Mesenchymal stem cell (in vitro differentiated cells and primary cell): ENCODE results near the gene ASTN2.

Experiments used
- DNase-seq: peaks from one replicate; pipeline ENCODE4 v3.0.0-alpha.2; 2013
- H2AFZ ChIP-seq: one replicate; pipeline ENCODE4 v1.6.1; 2013; ENCODE audit warnings: low read depth, mild to moderate bottlenecking, control low read depth, inconsistent platforms, low read length, moderate library complexity
- H2AK5ac ChIP-seq: 2 replicates; pipeline ENCODE4 v1.6.1; 2013; ENCODE audit warnings: low read length, moderate library complexity, mild to moderate bottlenecking, inconsistent platforms; ENCODE audit not compliant: severe bottlenecking
- H2BK120ac ChIP-seq: one replicate; pipeline ENCODE4 v1.6.1; 2013; ENCODE audit warnings: low read depth, mild to moderate bottlenecking, inconsistent platforms, low read length, moderate library complexity
- H2BK12ac ChIP-seq, 2 experiments: one replicate each; pipeline ENCODE4 v1.6.1; 2013; ENCODE audit warnings: inconsistent platforms in 2 of 2, low read length in 2 of 2, mild to moderate bottlenecking in 2 of 2, moderate library complexity in 2 of 2, control low read depth in 1 of 2
- H2BK15ac ChIP-seq: one replicate; pipeline ENCODE4 v1.6.1; 2013; ENCODE audit warnings: mild to moderate bottlenecking, low read depth, inconsistent platforms; ENCODE audit not compliant: poor library complexity, severe bottlenecking
- H2BK5ac ChIP-seq: 2 replicates; pipeline ENCODE4 v1.6.1; 2013; ENCODE audit warnings: low read depth, mild to moderate bottlenecking, low read length, control low read depth, inconsistent platforms; ENCODE audit not compliant: poor library complexity, severe bottlenecking
- H3K14ac ChIP-seq, 2 experiments: one replicate each; pipeline ENCODE4 v1.6.1; 2013; ENCODE audit warnings: inconsistent platforms in 2 of 2, low read length in 2 of 2, control low read depth in 1 of 2, mild to moderate bottlenecking in 1 of 2, moderate library complexity in 1 of 2
- H3K18ac ChIP-seq, 2 experiments: one replicate each; pipeline ENCODE4 v1.6.1; 2013; ENCODE audit warnings: inconsistent platforms in 2 of 2, low read length in 2 of 2, control low read depth in 1 of 2, low read depth in 1 of 2, mild to moderate bottlenecking in 1 of 2
- H3K23ac ChIP-seq, 2 experiments: one replicate each; pipeline ENCODE4 v1.6.1; 2013; ENCODE audit warnings: inconsistent platforms in 2 of 2, low read length in 2 of 2, mild to moderate bottlenecking in 2 of 2, moderate library complexity in 2 of 2, control low read depth in 1 of 2
- H3K27ac ChIP-seq: 2 replicates; pipeline ENCODE4 v1.5.1; 2013; ENCODE audit warnings: mild to moderate bottlenecking, moderate library complexity, low read length, control low read depth, inconsistent platforms; ENCODE audit not compliant: poor library complexity, severe bottlenecking
- H3K27me3 ChIP-seq, 2 experiments: 2 replicates each; pipeline versions ENCODE4 v1.6.1 to v1.7.0; 2013; ENCODE audit warnings: low read length in 2 of 2, mild to moderate bottlenecking in 2 of 2, moderate library complexity in 2 of 2, control low read depth in 1 of 2, inconsistent platforms in 1 of 2; ENCODE audit not compliant: control insufficient read depth in 1 of 2, insufficient read depth in 1 of 2
- H3K36me3 ChIP-seq, 2 experiments: 2 replicates each; pipeline versions ENCODE4 v1.6.1 to v1.7.0; 2013; ENCODE audit warnings: low read length in 2 of 2, control low read depth in 1 of 2, inconsistent platforms in 1 of 2, low read depth in 1 of 2, mild to moderate bottlenecking in 1 of 2; ENCODE audit not compliant: insufficient read depth in 2 of 2, control insufficient read depth in 1 of 2
- H3K4ac ChIP-seq, 2 experiments: one replicate each; pipeline ENCODE4 v1.6.1; 2013; ENCODE audit warnings: inconsistent platforms in 2 of 2, low read length in 2 of 2, mild to moderate bottlenecking in 2 of 2, moderate library complexity in 2 of 2, control low read depth in 1 of 2, low read depth in 1 of 2
- H3K4me1 ChIP-seq: 2 replicates; pipeline ENCODE4 v1.6.1; 2013; ENCODE audit warnings: low read depth, low read length, control low read depth; ENCODE audit not compliant: control insufficient read depth, insufficient read depth
- H3K4me2 ChIP-seq: 2 replicates; pipeline ENCODE4 v1.6.1; 2013; ENCODE audit warnings: low read length, mild to moderate bottlenecking, inconsistent platforms; ENCODE audit not compliant: poor library complexity, severe bottlenecking
- H3K4me3 ChIP-seq, 2 experiments: 2 replicates each; pipeline versions ENCODE4 v1.5.1 to v1.7.0; 2013; ENCODE audit warnings: low read length in 2 of 2, mild to moderate bottlenecking in 2 of 2, control low read depth in 1 of 2, low read depth in 1 of 2; ENCODE audit not compliant: insufficient read depth in 1 of 2
- H3K79me1 ChIP-seq: replicated peaks from 2 replicates; pipeline ENCODE4 v1.6.1; 2013; ENCODE audit warnings: mild to moderate bottlenecking, control low read depth, low read length, inconsistent platforms; ENCODE audit not compliant: poor library complexity, severe bottlenecking
- H3K9ac ChIP-seq: 2 replicates; pipeline ENCODE4 v1.7.0; 2013; ENCODE audit warnings: mild to moderate bottlenecking, low read length, moderate library complexity
- H3K9me3 ChIP-seq: 2 replicates; pipeline ENCODE4 v1.7.0; 2013; ENCODE audit warnings: mild to moderate bottlenecking, low read length; ENCODE audit not compliant: control insufficient read depth
- H4K8ac ChIP-seq: one replicate; pipeline ENCODE4 v1.6.1; 2013; ENCODE audit warnings: inconsistent platforms, mild to moderate bottlenecking, low read length, moderate library complexity
- H4K91ac ChIP-seq: one replicate; pipeline ENCODE4 v1.6.1; 2013; ENCODE audit warnings: mild to moderate bottlenecking, low read length, inconsistent platforms
- WGBS: methylation state at CpG from one replicate; pipeline ENCODE4 v1.1.7; 2013; ENCODE audit warnings: mixed read lengths; 5-methylcytosine and 5-hydroxymethylcytosine counted together

ASTN2 gene

GRCh38 chr9:117416856-117417255 lies 2.0 kb upstream of the ASTN2 start:
- Histone ChIP-seq H3K23ac (no peak overlapping the region), H2AK5ac (no peak overlapping the region), H4K8ac (no peak overlapping the region), H2BK120ac (no peak overlapping the region), H3K4me3 (no peak overlapping the region), H3K14ac (no peak overlapping the region), H4K91ac (no peak overlapping the region), H3K27me3 (peaks cover 55 to 69% of the 10 kb centered on the region in 2 experiments), H3K36me3 (no peaks in the 10 kb centered on the region), H3K4me1 (peaks cover 22% of the 10 kb centered on the region), H3K18ac (no peak overlapping the region), H2AFZ (no peak overlapping the region), H3K4ac (no peak overlapping the region), H2BK15ac (no peak overlapping the region), H3K79me1 (no peaks in the 10 kb centered on the region), H3K9ac (no peak overlapping the region), H2BK12ac (no peak overlapping the region), H3K9me3 (no peaks in the 10 kb centered on the region), H3K4me2 (no peak overlapping the region), H2BK5ac (no peak overlapping the region), H3K27ac (no peak overlapping the region)
- no peak for DNase-seq
- WGBS, result 99% methylated on average over 2 of the region's 2 CpGs

DNA sequence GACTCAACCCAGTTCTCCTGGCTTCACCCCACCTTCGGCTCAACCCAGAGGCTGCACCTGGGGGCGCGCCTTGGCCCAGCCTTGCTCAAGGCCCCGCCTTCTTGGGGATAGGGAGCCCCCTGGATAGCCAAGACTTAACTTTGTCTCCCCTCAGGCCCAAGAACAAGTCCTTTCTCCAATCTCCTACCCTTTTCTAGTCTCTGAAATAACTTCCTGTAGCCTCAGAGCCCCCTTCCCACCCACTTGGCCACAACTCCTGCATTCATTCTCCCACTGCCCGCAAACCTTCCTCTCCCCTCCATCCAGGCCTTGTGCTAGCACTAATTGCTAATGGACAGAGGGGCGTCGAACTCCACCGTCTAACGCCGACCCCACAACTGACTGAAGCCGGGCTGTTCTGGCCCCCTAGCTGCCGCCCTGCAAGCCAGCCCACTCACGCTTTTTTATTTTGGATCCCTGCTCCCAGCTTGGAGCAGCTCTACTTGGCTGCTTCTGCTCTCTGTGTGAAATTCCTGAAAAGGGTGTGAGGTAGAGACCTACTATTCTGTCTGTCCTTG lies 579 bp upstream of the ASTN2 start:
- Histone ChIP-seq H3K4me1 (peaks cover 22% of the 10 kb centered on the region), H3K9ac (no peak overlapping the region), H3K4ac (no peak overlapping the region), H3K14ac (no peak overlapping the region), H2AK5ac (no peak overlapping the region), H3K9me3 (no peaks in the 10 kb centered on the region), H3K79me1 (no peaks in the 10 kb centered on the region), H3K18ac (no peak overlapping the region), H4K91ac (no peak overlapping the region), H3K4me3 (no peak overlapping the region), H4K8ac (no peak overlapping the region), H2AFZ (no peak overlapping the region), H2BK5ac (no peak overlapping the region), H3K36me3 (no peaks in the 10 kb centered on the region), H3K4me2 (peak overlapping the region; percentile 95), H3K27me3 (peaks cover 61 to 76% of the 10 kb centered on the region in 2 experiments), H2BK120ac (no peak overlapping the region), H3K23ac (peak overlapping the region in 1 of 2 experiments; percentile 34), H3K27ac (no peak overlapping the region), H2BK12ac (no peak overlapping the region), H2BK15ac (no peak overlapping the region)
- no peak for DNase-seq
- WGBS, result 2% methylated on average over 13 of the region's 13 CpGs

DNA sequence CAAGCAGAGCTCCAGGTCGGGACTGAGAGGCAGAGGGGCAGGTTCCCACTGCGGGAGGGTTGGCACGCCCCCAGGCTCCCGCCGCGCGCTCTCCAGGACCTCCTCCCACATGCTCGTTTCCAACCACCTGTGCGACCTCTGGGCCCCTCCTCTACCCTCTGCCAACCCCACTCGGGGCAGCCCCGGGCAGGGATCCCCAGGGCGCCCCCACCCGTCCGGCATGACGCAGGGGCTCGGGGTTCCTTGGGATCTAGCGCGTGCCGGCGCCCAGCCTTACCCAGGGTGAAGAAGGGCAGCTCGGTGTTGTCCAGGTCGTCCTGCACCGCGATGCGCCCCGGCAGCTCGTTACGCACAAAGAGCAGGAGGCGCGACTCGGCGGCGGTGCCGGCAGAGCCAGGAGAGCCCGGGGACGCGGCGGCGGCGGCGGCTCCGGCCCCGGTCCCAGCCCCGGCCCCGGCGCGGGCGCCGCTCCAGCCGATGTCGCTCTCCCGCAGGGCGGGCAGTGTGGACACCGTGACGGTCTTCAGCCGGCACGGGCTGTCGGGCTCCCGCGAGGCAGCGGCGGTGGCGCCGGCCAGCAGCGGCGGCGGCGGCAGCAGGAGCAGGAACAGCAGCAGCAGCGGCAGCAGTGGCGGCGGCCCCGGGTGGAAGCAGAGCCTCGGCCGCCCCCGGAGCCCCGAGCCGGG lies 494 bp downstream of the ASTN2 start:
- Histone ChIP-seq H3K4me3 (peak overlapping the region; percentile 18 to 66), H3K9ac (no peak overlapping the region), H3K4ac (no peak overlapping the region), H3K36me3 (no peaks in the 10 kb centered on the region), H4K91ac (peak overlapping the region; percentile 27), H2BK5ac (no peak overlapping the region), H2BK120ac (no peak overlapping the region), H2AK5ac (no peak overlapping the region), H3K14ac (no peak overlapping the region), H3K23ac (no peak overlapping the region), H4K8ac (no peak overlapping the region), H2AFZ (peak overlapping the region; percentile 49), H2BK12ac (no peak overlapping the region), H3K27ac (no peak overlapping the region), H3K18ac (no peak overlapping the region), H3K27me3 (peaks cover 69% of the 10 kb centered on the region in 2 experiments), H2BK15ac (peak overlapping the region; percentile 69), H3K9me3 (no peaks in the 10 kb centered on the region), H3K79me1 (no peaks in the 10 kb centered on the region), H3K4me1 (peaks cover 22% of the 10 kb centered on the region), H3K4me2 (peak overlapping the region; percentile 95)
- under 1% methylated on average over 39 of the region's 77 CpGs for WGBS
- DNase-seq, result peak; percentile 19

GRCh38 chr9:117413346-117414219 lies 1.3 kb downstream of the ASTN2 start:
- no peak overlapping the region for H3K14ac ChIP-seq
- H3K9me3 ChIP-seq, result no peaks in the 10 kb centered on the region
- H3K79me1 ChIP-seq, result no peaks in the 10 kb centered on the region
- H3K18ac ChIP-seq, result no peak overlapping the region
- peaks cover 68 to 69% of the 10 kb centered on the region in 2 experiments for H3K27me3 ChIP-seq
- no peak overlapping the region for H2AK5ac ChIP-seq
- no peak overlapping the region for H2BK120ac ChIP-seq
- H2BK5ac ChIP-seq, result no peak overlapping the region
- no peak overlapping the region for H4K91ac ChIP-seq
- no peak overlapping the region for H4K8ac ChIP-seq
- no peak overlapping the region for H3K9ac ChIP-seq
- peak; percentile 8 for DNase-seq
- no peak overlapping the region for H2BK12ac ChIP-seq
- peaks cover 22% of the 10 kb centered on the region for H3K4me1 ChIP-seq
- 1% methylated on average over 48 of the region's 51 CpGs for WGBS
- H3K27ac ChIP-seq, result no peak overlapping the region
- no peak overlapping the region for H3K23ac ChIP-seq
- H3K4me2 ChIP-seq, result peak overlapping the region; percentile 95
- H3K4ac ChIP-seq, result no peak overlapping the region
- H3K36me3 ChIP-seq, result no peaks in the 10 kb centered on the region
- H2AFZ ChIP-seq, result no peak overlapping the region
- H3K4me3 ChIP-seq, result peak overlapping the region in 1 of 2 experiments; percentile 18
- no peak overlapping the region for H2BK15ac ChIP-seq
